HepG2 (cell line): Measurements from ENCODE around the gene RBM8A. TPM values are rescaled to one million over a fixed set of nuclear protein-coding genes. Genes with fewer than 3 reads are reported as not detected.
A peak's percentile ranks its signal among the peaks of the same experiment; 100 is the strongest.

Source experiments
- GTF3A ChIP-seq: sonication (generic); formaldehyde crosslinking; conservative IDR thresholded peaks from 2 replicates; pipeline ENCODE4 v1.4.0; 2020; ENCODE audit warnings: mild to moderate bottlenecking, missing genetic modification reagents
- HNRNPH1 ChIP-seq: fragments of 200-400 bp; formaldehyde crosslinking; optimal IDR thresholded peaks from 2 replicates; pipeline ENCODE3; 2017; ENCODE audit warnings: mild to moderate bottlenecking, low read depth, low read length
- JUND ChIP-seq: sonication (generic); formaldehyde crosslinking; IDR thresholded peaks from 2 replicates; pipeline ENCODE4 v1.8.0; 2022; ENCODE audit warnings: mild to moderate bottlenecking, missing genetic modification reagents
- KAT7 ChIP-seq: IDR thresholded peaks from 2 replicates; pipeline ENCODE4 v1.6.1; 2018; ENCODE audit warnings: borderline replicate concordance, missing compliant biosample characterization
- NCOA2 ChIP-seq: sonication (generic); formaldehyde crosslinking; IDR thresholded peaks from 2 replicates; pipeline ENCODE4 v1.8.0; 2022; ENCODE audit warnings: inconsistent platforms
- NFIB ChIP-seq: sonication (generic); formaldehyde crosslinking; IDR thresholded peaks from 2 replicates; pipeline ENCODE4 v1.9.0; 2021; ENCODE audit warnings: missing genetic modification reagents, mild to moderate bottlenecking, borderline replicate concordance
- NR2C2 ChIP-seq: sonication (generic); formaldehyde crosslinking; IDR thresholded peaks from 2 replicates; pipeline ENCODE4 v1.4.0; 2020; ENCODE audit warnings: missing genetic modification reagents, mild to moderate bottlenecking, moderate library complexity, borderline replicate concordance
- PAX8 ChIP-seq: sonication (generic); formaldehyde crosslinking; IDR thresholded peaks from 2 replicates; pipeline ENCODE4 v1.8.0; 2022; ENCODE audit warnings: mild to moderate bottlenecking, missing genetic modification reagents, borderline replicate concordance
- RARA ChIP-seq: IDR thresholded peaks from 2 replicates; pipeline ENCODE4 v1.6.1; 2016; ENCODE audit warnings: missing genetic modification reagents, missing compliant biosample characterization
- THAP9 ChIP-seq: sonication (generic); formaldehyde crosslinking; IDR thresholded peaks from 2 replicates; pipeline ENCODE4; 2020; ENCODE audit warnings: missing genetic modification reagents, mild to moderate bottlenecking, borderline replicate concordance
- ZMAT3 ChIP-seq: sonication (generic); formaldehyde crosslinking; conservative IDR thresholded peaks from 2 replicates; pipeline ENCODE4 v1.7.0; 2021; ENCODE audit warnings: missing genetic modification reagents
- ZNF143 ChIP-seq: sonication (generic); formaldehyde crosslinking; IDR thresholded peaks from 2 replicates; pipeline ENCODE4 v1.4.0; 2020; ENCODE audit warnings: missing genetic modification reagents
- ZNF24 ChIP-seq: fragments of 450-650 bp; IDR thresholded peaks from 2 replicates; pipeline ENCODE4 v1.6.1; 2017; ENCODE audit warnings: antibody characterized with exemption, mild to moderate bottlenecking
- ZNF275 ChIP-seq: sonication (generic); formaldehyde crosslinking; IDR thresholded peaks from 2 replicates; pipeline ENCODE4 v1.8.0; 2022; ENCODE audit warnings: missing genetic modification reagents, mild to moderate bottlenecking, inconsistent platforms, borderline replicate concordance
- ZNF276 ChIP-seq: sonication (generic); formaldehyde crosslinking; IDR thresholded peaks from 2 replicates; pipeline ENCODE4 v1.4.0; 2020; ENCODE audit warnings: mild to moderate bottlenecking, low read depth, missing genetic modification reagents
- ZNF337 ChIP-seq: sonication (generic); formaldehyde crosslinking; IDR thresholded peaks from 2 replicates; pipeline ENCODE4 v1.5.1; 2020; ENCODE audit warnings: missing genetic modification reagents, low read depth, mild to moderate bottlenecking, borderline replicate concordance
- ZNF343 ChIP-seq: sonication (generic); formaldehyde crosslinking; IDR thresholded peaks from 2 replicates; pipeline ENCODE4 v1.4.0; 2020; ENCODE audit warnings: mild to moderate bottlenecking, missing genetic modification reagents
- ZNF563 ChIP-seq: sonication (generic); formaldehyde crosslinking; IDR thresholded peaks from 2 replicates; pipeline ENCODE4 v1.8.0; 2022; ENCODE audit warnings: mild to moderate bottlenecking, moderate library complexity, missing genetic modification reagents
- ZNF574 ChIP-seq: sonication (generic); formaldehyde crosslinking; IDR thresholded peaks from 2 replicates; pipeline ENCODE4 v1.4.0; 2020; ENCODE audit warnings: missing genetic modification reagents
- ZNF597 ChIP-seq: sonication (generic); formaldehyde crosslinking; IDR thresholded peaks from 2 replicates; pipeline ENCODE4 v1.5.0; 2020; ENCODE audit warnings: missing genetic modification reagents
- ZNF782 ChIP-seq: sonication (generic); formaldehyde crosslinking; IDR thresholded peaks from 2 replicates; pipeline ENCODE4 v1.4.0; 2020; ENCODE audit warnings: missing genetic modification reagents, mild to moderate bottlenecking, borderline replicate concordance
- ZSCAN25 ChIP-seq: sonication (generic); formaldehyde crosslinking; IDR thresholded peaks from 2 replicates; pipeline ENCODE4 v1.8.0; 2022; ENCODE audit warnings: mild to moderate bottlenecking, missing genetic modification reagents
- polyA plus RNA-seq, 8 experiments: library from polyadenylated mRNA; depleted of rRNA in 3 of 8; stranded (reverse) in 7 of 8; unstranded in 1 of 8; fragments of >200 nt; fragmentation: Illumina TruSeq in 4 of 8; extraction: Trizol in 4 of 8; gene quantifications; 2 replicates each; pipeline versions ENCODE4 v1.2.1 to v1.2.3, GENCODE V29; 2011 to 2016; ENCODE audit warnings: low read depth in 4 of 8, missing spikeins in 1 of 8, mixed read lengths in 1 of 8; ENCODE audit not compliant: insufficient read depth in 1 of 8
- total RNA-seq, 5 experiments: library from RNA; depleted of rRNA; stranded (reverse); fragments of >200 nt; fragmentation: Illumina TruSeq; extraction: Trizol; gene quantifications; 2 replicates each; pipeline ENCODE4 v1.2.3, GENCODE V29; 2016; ENCODE audit warnings: low read depth in 1 of 5

Gene RBM8A
- total and polyA plus RNA-seq, 2 of the 13 experiments (the other 11 are each of a cell fraction or from before 2014, with no cell fraction given) = 106 to 162 TPM

- TF ChIP-seq ZNF276 (CRISPR knock-in tag) = no peak
- peak; percentile 76 for TF ChIP-seq NCOA2 (CRISPR knock-in tag)
- TF ChIP-seq NFIB (CRISPR knock-in tag) = no peak
- no peak for TF ChIP-seq HNRNPH1
- no peak for TF ChIP-seq ZNF275 (CRISPR knock-in tag)
- no peak for TF ChIP-seq ZNF782 (CRISPR knock-in tag)
- TF ChIP-seq ZSCAN25 (CRISPR knock-in tag) = no peak
- no peak for TF ChIP-seq ZNF143 (CRISPR knock-in tag)
- no peak for TF ChIP-seq ZNF24
- peak; percentile 55; the same call in 1 of the 2 replicates for TF ChIP-seq NR2C2 (CRISPR knock-in tag)
- TF ChIP-seq ZNF597 = no peak
- TF ChIP-seq ZNF337 (CRISPR knock-in tag) = no peak
- TF ChIP-seq PAX8 (CRISPR knock-in tag) = no peak
- TF ChIP-seq RARA (CRISPR knock-in tag) = peak; percentile 49; the same call in 1 of the 2 replicates
- no peak for TF ChIP-seq ZNF343 (CRISPR knock-in tag)
- peak; percentile 44; the same call in 1 of the 2 replicates for TF ChIP-seq ZNF574 (CRISPR knock-in tag)
- no peak for TF ChIP-seq ZMAT3 (CRISPR knock-in tag)
- TF ChIP-seq THAP9 = no peak
- no peak for TF ChIP-seq KAT7 (CRISPR knock-in tag)
- no peak for TF ChIP-seq JUND
- TF ChIP-seq GTF3A (CRISPR knock-in tag) = no peak
- TF ChIP-seq ZNF563 (CRISPR knock-in tag) = no peak
Measured at GRCh38 chr1:145972580-145972979, 45.3 kb upstream of the RBM8A start (continued).
